ENCODE measurements around the gene WDR82.
"Not testable (repeated sequence)": the region's sequence is repeated elsewhere in the genome, so short reads cannot be mapped to it uniquely, and the experiment has no call there.

WDR82 gene

DNA sequence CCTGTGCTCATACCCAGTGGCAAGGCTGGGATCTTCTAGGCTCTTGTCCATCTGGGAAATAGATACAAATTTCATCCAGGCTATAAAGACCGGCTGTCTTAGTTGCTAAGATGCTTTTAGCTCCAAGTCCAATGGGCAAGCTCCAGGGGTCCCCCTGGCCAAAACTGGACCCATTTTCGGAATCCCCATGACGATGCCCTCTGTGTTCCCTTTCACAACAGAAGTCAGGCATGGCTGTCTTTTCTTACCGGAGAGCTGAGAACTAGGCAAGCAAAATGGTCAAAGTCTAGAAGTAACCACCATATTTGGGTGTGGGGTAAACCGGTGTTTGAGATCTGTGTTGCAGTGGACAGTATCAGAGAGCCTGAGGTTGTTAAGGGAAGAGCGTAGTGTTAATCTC is 10.2 kb upstream of the WDR82 start:
- DNase-seq: no peak

GRCh38 chr3:52286777-52287110 is 8.3 kb upstream of the WDR82 start:
- DNase-seq: no peak

DNA sequence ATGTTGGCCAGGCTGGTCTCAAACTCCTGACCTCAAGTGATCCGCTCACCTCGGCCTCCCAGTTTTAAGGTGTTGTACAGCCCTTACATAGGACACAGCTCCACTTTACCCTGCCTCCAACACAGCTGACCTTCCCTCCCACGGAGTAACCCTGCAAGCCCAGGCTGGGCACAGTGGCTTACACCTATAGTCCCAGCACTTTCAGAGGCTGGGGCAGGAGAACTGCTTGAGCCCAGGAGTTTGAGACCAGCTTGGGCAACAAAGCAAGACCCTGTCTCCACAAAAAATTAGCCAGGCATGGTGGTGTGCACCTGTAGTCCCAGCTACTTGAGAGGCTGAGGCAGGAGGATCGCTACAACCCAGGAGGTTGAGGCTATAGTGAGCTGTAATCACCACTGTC is 5.6 kb upstream of the WDR82 start:
- DNase-seq: not testable (repeated sequence)

DNA sequence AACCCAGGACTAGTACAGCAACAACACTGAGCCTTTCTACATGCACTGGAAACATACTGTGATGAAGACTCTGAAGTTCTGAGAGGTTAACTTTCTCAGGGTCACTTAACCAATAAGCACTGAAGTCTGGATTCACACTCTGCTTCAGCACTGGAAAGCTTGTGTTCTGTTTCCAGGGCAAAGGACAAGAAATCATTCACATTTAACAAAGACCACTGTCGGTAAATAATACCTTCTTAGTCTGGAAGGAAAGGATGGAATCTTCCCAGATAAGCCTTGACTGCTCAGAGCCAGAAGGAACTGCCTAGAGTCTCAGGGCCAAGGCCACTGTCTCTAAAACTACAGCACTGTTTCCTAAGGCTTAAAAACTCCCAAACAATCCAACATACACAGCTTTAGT is 4.9 kb upstream of the WDR82 start:
- no peak for DNase-seq

DNA sequence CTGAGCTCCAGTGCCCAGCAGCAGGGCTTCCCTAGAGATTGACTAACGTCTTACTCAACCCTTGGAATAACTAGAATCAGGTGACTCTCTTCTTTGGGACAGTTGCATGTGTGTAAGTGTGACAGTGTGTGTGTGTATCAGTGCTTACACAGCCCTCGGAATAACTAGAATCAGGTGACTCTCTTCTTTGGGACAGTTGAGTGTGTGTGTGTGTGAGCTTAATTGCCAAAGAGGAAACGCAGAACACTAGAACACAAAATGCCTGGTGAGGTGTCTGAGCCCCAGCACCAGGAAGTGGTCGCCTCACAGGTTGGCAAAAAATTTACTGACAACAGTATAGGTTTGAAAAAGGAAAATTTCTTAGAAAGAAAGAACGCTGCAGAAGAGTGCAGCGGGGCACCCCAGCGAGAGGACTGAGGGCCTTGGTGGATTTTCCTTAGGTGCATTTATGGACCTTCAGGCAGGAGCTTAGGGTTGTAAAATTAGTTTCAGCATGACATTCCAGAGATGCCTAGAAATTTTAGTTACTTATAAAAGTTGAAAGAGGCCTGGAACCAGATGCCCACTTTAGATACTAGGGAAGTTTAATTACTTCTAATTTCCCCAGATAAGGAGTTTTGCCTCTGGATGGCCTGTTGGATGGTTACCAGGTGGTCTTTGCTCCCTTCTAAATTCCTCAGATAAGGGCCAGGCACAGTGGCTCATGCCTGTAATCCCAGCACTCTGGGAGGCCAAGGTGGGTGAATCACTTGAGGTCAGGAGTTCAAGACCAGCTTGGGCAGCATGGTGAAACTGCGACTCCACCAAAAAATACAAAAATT is 3.7 kb upstream of the WDR82 start:
- DNase-seq: peak; percentile 37

- peak; percentile 65 for DNase-seq
Observed at GRCh38 chr3:52280050-52280461, 1.6 kb upstream of the WDR82 start.

- no peak for DNase-seq
Observed at GRCh38 chr3:52279596-52279995, 1.1 kb upstream of the WDR82 start.

DNA sequence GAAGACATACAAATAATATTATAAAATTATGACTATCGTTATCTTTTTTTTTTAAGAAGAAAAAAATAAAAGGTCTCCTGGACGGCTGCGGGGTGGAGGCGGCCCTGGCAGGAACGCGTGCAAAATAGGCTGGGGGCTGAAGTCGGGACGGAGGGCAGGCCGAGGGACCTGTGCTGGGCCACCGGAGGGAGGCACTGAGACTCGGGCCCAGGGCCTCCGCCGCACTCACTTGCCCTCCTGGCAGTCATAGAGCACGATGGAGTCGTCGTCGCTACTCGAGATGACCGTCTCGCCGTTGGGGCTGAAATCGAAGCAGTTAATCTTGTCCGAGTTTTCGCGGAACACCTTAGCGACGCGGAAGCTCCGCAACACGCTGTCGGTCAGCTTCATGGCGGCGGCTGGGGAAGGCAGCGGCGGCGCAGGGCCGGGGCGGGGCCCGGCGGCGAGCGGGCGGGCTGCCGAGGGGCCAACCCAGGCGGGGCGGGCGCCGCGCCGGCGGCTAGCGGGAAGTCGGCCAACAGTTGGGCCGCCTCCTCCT is 408 bp downstream of the WDR82 start:
- DNase-seq: peak; percentile 75

GRCh38 chr3:52277071-52277964 is 1.1 kb downstream of the WDR82 start:
- DNase-seq: peak; percentile 88

GRCh38 chr3:52274781-52275180 is 3.7 kb downstream of the WDR82 start:
- DNase-seq: not testable (repeated sequence)

- DNase-seq: no peak
Observed at GRCh38 chr3:52272831-52273230, 5.6 kb downstream of the WDR82 start.

DNA sequence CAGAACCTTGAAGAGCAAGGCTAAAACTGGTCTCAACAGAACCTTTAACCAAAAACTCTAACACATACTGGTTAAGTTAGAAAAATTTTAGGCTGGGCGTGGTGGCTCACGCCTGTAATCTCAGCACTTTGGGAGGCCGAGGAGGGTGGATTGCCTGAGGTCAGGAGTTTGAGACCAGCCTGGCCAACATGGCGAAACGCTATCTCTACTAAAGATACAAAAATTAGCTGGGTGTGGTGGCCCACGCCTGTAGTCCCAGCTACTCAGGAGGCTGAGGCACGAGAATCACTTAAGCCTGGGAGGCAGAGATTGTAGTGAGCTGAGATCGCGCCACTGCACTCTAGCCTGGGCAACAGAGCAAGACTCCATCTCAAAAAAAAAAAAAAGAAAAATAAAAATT is 6.3 kb downstream of the WDR82 start:
- not testable (repeated sequence) for DNase-seq

DNA sequence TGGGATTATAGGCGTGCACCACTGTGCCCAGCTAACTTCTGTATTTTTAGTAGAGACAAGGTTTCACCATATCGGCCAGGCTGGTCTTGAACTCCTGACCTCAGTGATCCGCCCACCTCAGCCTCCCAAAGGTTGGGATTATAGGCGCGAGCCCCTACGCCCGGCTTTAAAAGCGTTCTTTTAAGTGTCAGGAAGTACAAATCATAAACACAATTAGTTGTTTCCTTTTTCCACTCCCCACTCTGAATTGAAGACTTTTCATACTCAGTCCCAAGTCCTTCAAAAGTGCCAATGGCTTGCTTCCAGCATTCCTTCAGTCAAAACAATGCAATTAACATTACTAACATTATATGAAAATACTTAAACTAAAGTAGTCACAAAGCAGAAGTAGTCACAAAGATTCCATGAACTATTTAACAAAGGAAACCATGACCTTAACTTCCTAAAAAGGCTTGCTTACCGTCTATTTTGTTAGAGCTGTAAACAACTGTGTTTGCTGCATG is 8.1 kb downstream of the WDR82 start:
- no peak for DNase-seq

DNA sequence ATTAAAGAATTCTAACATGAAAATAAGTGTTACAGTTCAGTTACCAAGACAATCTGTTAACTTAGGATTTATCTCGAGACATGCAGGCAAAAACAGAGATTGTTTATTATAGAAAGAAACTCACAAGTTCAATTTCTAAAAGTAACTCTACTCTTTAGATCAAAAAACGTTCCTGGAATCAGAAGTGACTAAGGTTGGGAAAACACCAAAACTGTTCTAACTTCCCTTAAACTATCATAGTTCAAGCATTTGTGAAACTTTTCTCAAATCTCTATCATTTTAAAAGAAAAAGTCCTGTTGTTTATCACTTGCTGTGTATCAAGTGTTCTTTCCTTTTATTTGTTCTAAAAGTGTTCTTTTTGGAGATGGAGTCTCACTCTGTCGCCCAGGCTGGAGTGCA is 8.7 kb downstream of the WDR82 start:
- DNase-seq: no peak

DNA sequence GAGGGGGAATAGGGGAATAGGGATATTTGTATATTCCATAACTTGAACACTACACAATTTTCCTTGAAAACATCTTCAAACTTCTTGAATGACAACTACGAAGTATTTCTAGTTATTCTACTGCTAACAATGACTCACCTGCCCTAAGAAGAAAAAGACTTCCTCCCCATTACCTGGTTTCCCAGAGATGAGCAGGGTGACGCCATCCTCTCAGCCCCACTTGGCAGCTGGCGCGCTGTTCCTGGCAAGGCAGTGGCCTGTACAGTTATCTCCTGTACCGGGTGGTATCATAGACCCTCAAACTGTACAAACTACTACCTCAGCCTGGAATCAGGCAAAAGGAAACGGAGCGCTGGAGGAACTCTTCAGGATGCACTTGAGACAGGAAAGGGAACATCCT is 10.4 kb downstream of the WDR82 start:
- no peak for DNase-seq

DNA sequence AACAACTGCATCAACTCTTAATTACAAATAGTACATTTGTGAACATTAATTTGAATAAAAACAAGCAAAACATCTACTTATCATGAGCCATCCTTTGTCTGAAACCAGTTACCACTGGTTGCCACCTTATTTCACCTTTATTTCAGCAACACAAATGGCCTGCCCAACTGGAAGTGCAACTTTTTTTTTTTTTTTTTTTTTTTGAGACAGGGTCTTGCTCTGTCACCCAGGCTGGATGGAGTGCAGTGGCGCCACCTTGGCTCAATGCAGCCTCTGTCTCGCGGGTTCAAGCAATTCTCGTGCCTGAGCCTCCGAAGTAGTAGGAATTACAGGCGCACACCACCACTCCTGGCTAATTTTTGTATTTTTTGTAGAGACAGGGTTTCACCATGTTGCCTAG is 13.1 kb downstream of the WDR82 start:
- DNase-seq: no peak

- DNase-seq: no peak
Observed at GRCh38 chr3:52262447-52262846, 16.0 kb downstream of the WDR82 start.

DNA sequence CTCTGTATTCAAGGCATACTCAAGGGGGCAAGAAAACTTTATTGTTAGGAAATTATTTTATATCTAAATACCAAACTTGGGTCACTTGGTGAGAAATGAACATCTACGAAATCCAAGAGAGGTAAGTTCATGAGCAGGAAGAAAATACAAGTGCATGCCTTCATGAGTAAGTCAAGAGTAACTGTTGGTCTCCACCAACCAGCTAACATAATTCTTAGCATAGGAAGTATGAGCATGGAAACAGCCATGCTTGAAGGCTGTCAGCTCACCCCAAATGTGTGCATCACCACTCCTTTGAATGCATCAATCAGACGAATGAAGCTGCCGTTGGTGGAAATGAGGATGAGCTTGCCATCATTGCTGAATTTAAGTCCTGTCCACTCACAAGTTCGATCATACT is 19.0 kb downstream of the WDR82 start:
- DNase-seq: no peak

DNA sequence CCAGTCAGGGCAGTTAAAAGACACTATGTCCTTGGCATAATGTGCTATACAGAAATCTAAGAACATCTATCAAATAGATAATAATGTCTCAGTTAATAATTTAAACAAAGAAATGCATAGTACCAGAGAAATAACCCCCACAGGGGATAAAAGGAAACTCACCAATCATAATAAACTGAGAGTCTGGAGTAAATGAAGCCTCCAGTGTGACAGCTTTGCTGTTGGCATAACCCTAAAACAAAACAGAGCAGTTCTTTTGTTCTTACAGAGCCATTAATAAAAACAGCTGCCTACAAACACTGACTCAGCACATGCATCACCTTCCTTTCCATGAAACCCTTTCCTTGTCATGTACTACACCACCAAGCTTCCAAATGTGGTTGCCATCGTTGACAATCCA is 19.4 kb downstream of the WDR82 start:
- DNase-seq: no peak

- DNase-seq: no peak
Observed at GRCh38 chr3:52257911-52258310, 20.5 kb downstream of the WDR82 start.

GRCh38 chr3:52256622-52257021 is 21.8 kb downstream of the WDR82 start:
- DNase-seq: no peak

GRCh38 chr3:52256159-52256558 is 22.3 kb downstream of the WDR82 start:
- no peak for DNase-seq

DNA sequence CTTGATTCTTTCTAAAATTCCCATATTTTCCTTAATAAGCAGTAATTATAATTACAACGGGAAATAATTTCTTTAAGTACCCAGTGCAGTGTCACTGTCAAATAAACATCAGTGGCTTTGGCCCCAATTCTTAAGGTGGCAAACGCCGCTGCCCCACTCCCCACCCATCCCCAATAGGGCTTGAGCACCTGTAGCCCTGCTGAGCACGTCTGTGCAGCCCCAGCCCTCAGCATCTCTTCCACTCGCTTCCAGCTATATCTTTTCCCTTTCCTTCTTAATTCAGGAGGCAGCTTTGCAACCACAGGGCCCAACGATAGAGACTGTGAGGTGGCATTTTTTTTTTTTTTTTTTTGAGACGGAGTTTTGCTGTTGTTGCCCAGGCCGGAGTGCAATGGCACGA is 23.8 kb downstream of the WDR82 start:
- no peak for DNase-seq
